Activated T-helper 2 cell treated with anti-CD3 and anti-CD28 coated beads, Interferon-gamma antibody, Interleukin-2, Interleukin-4, amounts not matched to agents 10 μg/mL and 5 μg/mL and 100 μg/mL, durations not matched to agents 14 hours and 24 hours and 36 hours (primary cell): ENCODE data around the gene TBX1. TPM values are rescaled to one million over a fixed set of nuclear protein-coding genes. Genes with fewer than 3 reads are reported as not detected.

Source experiments
- DNase-seq: peaks from one replicate; pipeline ENCODE4 v3.0.0; 2021; ENCODE audit warnings: low spot score
- H3K27ac Mint-ChIP-seq: one replicate; pipeline ENCODE4 v1.8.0; 2021; ENCODE audit warnings: mixed read lengths
- H3K27me3 Mint-ChIP-seq: one replicate; pipeline ENCODE4 v1.8.0; 2021; ENCODE audit warnings: low read depth, mixed read lengths
- H3K36me3 Mint-ChIP-seq: one replicate; pipeline ENCODE4 v1.8.0; 2021; ENCODE audit warnings: low read depth, mixed read lengths
- H3K4me1 Mint-ChIP-seq: one replicate; pipeline ENCODE4 v1.8.0; 2021; ENCODE audit warnings: low read depth, mixed read lengths
- H3K4me3 Mint-ChIP-seq: one replicate; pipeline ENCODE4 v1.8.0; 2021; ENCODE audit warnings: low read depth, mild to moderate bottlenecking, moderate library complexity, mixed read lengths
- H3K9me3 Mint-ChIP-seq: one replicate; pipeline ENCODE4 v1.8.0; 2021; ENCODE audit warnings: mixed read lengths
- intact Hi-C: fragments of 100-400 bp; cut with micrococcal nuclease; formaldehyde crosslinking; loops from one replicate; pipeline ENCODE4 v1.15.1; 2023
- total RNA-seq: library from RNA; stranded (reverse); gene quantifications from 2 replicates; pipeline ENCODE4 v1.2.3, GENCODE V29; 2022

Gene TBX1
- total RNA-seq, 1 donor from 2014 or later: 0.32 TPM

DNA sequence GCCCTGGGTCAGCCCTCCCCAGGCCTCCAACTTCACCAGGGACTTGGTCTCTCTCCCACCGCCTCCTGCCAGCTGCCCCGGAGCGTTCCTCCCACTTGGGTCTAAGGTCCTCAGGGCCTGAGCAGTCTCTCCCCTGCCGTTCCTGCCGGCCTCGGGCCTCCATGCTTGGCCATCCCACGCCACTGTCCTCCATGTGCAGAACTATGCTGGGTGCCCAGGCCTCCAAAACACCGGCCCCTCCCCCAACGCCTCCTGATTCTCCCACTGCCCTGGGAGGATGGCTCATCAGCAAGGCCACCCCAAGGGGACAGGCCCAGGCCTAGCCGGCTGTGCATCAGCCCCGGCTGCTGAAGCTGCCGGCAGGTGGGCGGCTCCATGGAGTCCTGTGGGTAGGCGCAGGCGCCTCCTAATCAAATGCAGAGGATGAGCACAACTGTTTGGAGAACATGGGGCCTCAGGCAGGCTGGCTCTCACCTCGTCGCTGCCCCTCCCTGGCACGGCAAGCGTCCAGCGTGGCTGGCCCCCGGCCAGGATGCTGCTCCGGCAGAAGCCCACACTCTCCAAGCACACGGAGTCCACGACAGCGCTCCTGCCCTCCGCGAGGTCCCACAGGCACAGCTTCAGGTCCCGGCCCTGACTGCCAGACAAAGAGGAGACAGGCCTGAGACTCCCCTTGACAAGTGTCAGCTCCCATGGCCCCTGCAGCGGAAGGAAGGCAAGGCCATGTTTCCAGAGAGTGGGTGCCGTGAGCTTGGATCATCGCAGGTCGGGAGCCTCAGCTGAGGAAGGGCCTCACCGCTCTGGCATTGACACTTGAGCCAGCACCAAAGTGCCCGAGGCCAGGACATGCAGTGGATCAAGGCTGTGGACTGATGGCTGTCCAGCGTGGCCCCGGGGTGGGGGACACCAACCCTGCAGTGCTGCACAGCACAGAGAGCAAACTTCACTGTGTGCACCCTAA lies 51.5 kb downstream of the TBX1 start:
- Mint-ChIP-seq H3K27me3 (no peaks in the 10 kb centered on the region), H3K4me3 (no peak overlapping the region), H3K9me3 (no peaks in the 10 kb centered on the region), H3K36me3 (no peaks in the 10 kb centered on the region), H3K27ac (no peak overlapping the region), H3K4me1 (no peaks in the 10 kb centered on the region)
- no peak for DNase-seq
- intact Hi-C loops: no loop called here

DNA sequence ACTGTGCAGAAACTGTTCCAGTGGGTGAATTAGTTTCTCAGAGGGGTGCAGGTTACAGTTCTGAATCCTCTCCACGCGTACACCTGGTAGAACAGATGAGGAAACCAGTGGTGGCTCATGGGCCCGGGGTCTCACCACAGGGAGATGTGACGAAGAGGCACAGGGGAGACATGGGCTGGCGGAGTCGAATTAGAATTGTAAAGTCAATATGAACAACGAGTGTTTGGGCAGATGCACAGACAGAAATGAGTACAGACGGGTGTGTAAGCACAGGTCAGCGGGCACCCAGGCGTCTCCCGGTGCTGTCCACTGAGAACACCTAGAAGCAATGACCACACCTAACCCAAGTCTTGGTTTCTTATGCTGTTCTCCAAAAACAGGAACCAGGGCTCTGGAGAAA lies 52.3 kb downstream of the TBX1 start:
- H3K4me3 Mint-ChIP-seq: no peak overlapping the region
- intact Hi-C loops: no loop called here
- H3K36me3 Mint-ChIP-seq: no peaks in the 10 kb centered on the region
- H3K27me3 Mint-ChIP-seq: no peaks in the 10 kb centered on the region
- H3K9me3 Mint-ChIP-seq: no peaks in the 10 kb centered on the region
- DNase-seq: no peak
- no peaks in the 10 kb centered on the region for H3K4me1 Mint-ChIP-seq
- H3K27ac Mint-ChIP-seq: no peak overlapping the region

DNA sequence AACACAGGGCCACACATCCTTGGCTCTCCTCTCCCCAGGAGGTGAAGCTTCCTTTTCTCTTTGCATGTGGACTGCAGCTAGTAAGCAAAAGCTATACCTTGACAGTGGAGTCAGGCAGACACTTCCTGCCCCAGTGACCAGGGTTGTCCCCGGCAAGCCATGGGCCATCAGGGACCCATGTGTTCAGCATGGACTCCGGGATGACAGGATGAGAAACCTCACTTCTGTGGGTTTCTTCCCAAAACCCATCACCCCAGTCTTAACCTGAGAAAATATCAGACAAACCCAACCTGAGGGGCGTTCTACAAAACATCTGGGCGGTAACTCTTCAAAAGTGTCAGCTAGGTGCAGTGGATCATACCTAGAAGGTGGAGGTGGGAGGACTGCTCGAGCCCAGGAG lies 53.9 kb downstream of the TBX1 start:
- Mint-ChIP-seq H3K36me3 (no peaks in the 10 kb centered on the region), H3K27ac (no peak overlapping the region), H3K9me3 (no peaks in the 10 kb centered on the region), H3K27me3 (no peaks in the 10 kb centered on the region), H3K4me3 (no peak overlapping the region), H3K4me1 (no peaks in the 10 kb centered on the region)
- intact Hi-C loops: no loop called here
- DNase-seq: no peak

DNA sequence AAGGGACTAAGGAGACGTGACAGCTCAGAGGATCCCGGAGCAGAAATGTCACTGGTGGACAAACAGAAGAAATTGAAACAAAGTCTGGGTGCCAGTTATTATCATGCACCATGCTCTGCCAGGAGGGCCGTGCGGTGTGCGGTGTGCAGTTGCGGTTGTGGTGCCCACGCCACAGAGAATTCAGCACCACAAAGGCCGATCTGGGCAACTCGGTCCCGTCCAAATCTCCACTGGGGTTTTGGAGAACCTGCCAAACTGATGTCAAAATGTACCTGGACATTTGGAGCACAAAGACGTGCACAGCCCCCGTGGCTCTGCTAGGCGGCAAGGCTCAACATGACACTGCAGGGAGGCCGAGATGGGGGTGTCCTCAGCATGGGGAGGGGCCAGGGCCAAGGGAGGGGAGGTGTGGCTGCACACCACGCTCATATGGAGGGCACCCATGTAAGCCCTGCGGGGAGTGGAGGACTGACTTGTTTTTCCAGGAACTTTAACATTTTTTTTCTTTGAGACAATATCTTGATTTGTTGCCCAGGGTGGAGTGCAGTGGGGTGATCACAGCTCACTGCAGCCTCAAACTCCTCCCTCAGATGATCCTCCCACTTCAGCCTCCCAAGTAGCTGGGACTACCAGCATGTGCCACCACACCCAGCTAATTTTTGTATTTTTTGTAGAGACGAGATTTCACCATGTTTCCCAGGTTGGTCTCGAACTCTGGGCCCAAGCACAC lies 54.7 kb downstream of the TBX1 start:
- Mint-ChIP-seq H3K27ac (no peak overlapping the region), H3K4me1 (no peaks in the 10 kb centered on the region), H3K36me3 (no peaks in the 10 kb centered on the region), H3K9me3 (no peaks in the 10 kb centered on the region), H3K27me3 (no peaks in the 10 kb centered on the region), H3K4me3 (no peak overlapping the region)
- intact Hi-C loops: no loop called here
- no peak for DNase-seq

DNA sequence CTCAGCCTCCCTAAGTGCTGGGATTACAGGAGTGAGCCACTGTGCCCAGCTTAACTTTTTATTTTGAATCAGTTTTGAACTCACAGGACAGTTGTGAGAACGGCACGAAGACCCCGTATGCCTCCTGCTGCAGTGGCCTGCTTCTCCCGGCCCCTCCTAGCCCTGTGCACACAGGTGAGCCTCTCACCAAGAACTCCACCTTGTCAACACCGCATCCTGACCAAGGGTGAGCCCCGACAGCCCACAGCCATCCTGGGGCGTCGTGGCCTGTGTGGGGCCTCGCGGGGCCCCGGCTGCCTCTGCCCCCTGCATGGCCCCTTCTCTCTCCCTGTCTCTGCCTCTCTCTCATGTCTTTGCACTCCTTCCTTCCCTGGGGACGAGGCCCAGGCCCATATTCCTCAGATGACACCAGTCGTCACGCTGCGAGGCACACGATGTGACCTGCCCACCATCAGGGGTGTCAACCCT lies 55.3 kb downstream of the TBX1 start:
- no peak for DNase-seq
- Mint-ChIP-seq H3K27ac (no peak overlapping the region), H3K4me1 (no peaks in the 10 kb centered on the region), H3K36me3 (no peaks in the 10 kb centered on the region), H3K4me3 (no peak overlapping the region), H3K27me3 (no peaks in the 10 kb centered on the region), H3K9me3 (no peaks in the 10 kb centered on the region)
- intact Hi-C loops: no loop called here

DNA sequence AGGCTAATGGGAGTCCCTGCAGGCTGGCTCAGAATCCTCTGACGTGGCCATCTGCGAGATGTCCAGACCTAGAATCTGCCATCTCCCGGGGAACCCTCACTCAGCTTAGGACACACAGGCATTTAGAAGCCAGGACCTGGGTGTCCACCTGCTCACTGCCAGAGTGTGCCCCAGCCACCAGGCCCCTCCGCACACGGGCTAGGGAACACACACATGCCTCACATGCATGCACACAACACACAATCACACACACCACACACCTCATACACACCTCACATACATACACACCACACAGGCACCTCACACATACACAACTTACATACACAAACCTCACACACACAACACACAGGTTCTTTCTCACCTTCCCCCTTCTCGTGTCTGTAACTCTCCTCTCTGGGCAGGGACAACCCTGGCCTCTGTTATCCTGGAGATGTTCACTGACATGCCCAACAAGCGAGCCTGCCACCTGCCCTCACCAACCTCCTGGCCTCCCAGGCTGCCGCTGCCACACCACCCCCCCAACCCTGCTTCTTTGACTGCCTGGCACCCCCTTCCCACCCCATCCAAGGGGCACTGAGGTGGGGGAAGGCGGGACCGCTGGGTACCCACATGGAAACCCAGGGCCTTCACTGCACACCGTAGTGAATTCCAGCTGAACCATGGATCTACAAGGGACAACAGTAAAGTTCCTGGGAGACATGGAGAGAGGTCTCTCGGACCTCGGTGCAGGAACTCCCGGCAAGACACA lies 56.0 kb downstream of the TBX1 start:
- Mint-ChIP-seq H3K36me3 (no peaks in the 10 kb centered on the region), H3K4me3 (no peak overlapping the region), H3K9me3 (no peaks in the 10 kb centered on the region), H3K27ac (no peak overlapping the region), H3K4me1 (no peaks in the 10 kb centered on the region), H3K27me3 (no peaks in the 10 kb centered on the region)
- no peak for DNase-seq
- intact Hi-C loops: no loop called here

Other genes starting within 250 kb of the TBX1 start
- 1.2 and 1.5 TPM in 2 replicates for gene CLDN5, start 236.4 kb upstream of the TBX1 start, total RNA-seq
- 0.71 and 1.5 TPM in 2 replicates for gene SEPTIN5, start 46.3 kb upstream of the TBX1 start, total RNA-seq
- gene GP1BB, start 37.2 kb upstream of the TBX1 start, total RNA-seq: not detected in 2 replicates
- 14.7 and 17.7 TPM in 2 replicates for gene GNB1L, start 94.1 kb downstream of the TBX1 start, total RNA-seq
- 16.6 and 19.0 TPM in 2 replicates for gene RTL10, start 94.1 kb downstream of the TBX1 start, total RNA-seq
- gene COMT, start 181.0 kb downstream of the TBX1 start, total RNA-seq: 93.4 and 95.6 TPM in 2 replicates
- gene TXNRD2, start 181.0 kb downstream of the TBX1 start, total RNA-seq: 19.9 and 20.9 TPM in 2 replicates